ENCODE measurements around the gene SPATA31C2. TPM values are rescaled to one million over a fixed set of nuclear protein-coding genes. Genes with fewer than 3 reads are reported as not detected.

SPATA31C2 gene
- total RNA-seq, 1 donor from 2014 or later = 0.34 TPM

GRCh38 chr9:88180081-88180765 is 41.9 kb upstream of the SPATA31C2 start:
- Mint-ChIP-seq H3K9me3 (peaks cover 9% of the 10 kb centered on the region), H3K36me3 (no peaks in the 10 kb centered on the region), H3K27ac (no peak overlapping the region), H3K27me3 (ENCODE audit: low read depth) (no peaks in the 10 kb centered on the region), H3K4me1 (peaks cover 30% of the 10 kb centered on the region), H3K4me3 (no peak overlapping the region)
- no peak for TF ChIP-seq CTCF (IDR thresholded peaks at IDR 0.05; ENCODE audit: unreplicated experiment)
- no peak for DNase-seq (ENCODE audit: low spot score in 2 of 2, unreplicated experiment in 2 of 2)

- no peak for DNase-seq (ENCODE audit: low spot score in 2 of 2, unreplicated experiment in 2 of 2)
- no peaks in the 10 kb centered on the region for H3K36me3 Mint-ChIP-seq
- TF ChIP-seq CTCF (IDR thresholded peaks at IDR 0.05; ENCODE audit: unreplicated experiment) = no peak
- H3K4me3 Mint-ChIP-seq = no peak overlapping the region
- H3K27me3 Mint-ChIP-seq (ENCODE audit: low read depth) = no peaks in the 10 kb centered on the region
- H3K27ac Mint-ChIP-seq = no peak overlapping the region
- peaks cover 9% of the 10 kb centered on the region for H3K9me3 Mint-ChIP-seq
- peaks cover 22% of the 10 kb centered on the region for H3K4me1 Mint-ChIP-seq
These were observed 40.8 kb upstream of the SPATA31C2 start for GRCh38 chr9:88179062-88179521.

GRCh38 chr9:88178641-88179040 is 40.4 kb upstream of the SPATA31C2 start:
- Mint-ChIP-seq H3K4me3 (no peak overlapping the region), H3K27ac (peak overlapping the region; percentile 4), H3K9me3 (peaks cover 9% of the 10 kb centered on the region), H3K27me3 (ENCODE audit: low read depth) (no peaks in the 10 kb centered on the region), H3K36me3 (no peaks in the 10 kb centered on the region), H3K4me1 (peaks cover 17% of the 10 kb centered on the region)
- no peak for DNase-seq (ENCODE audit: low spot score in 2 of 2, unreplicated experiment in 2 of 2)
- no peak for TF ChIP-seq CTCF (IDR thresholded peaks at IDR 0.05; ENCODE audit: unreplicated experiment)

GRCh38 chr9:88177371-88177770 is 39.1 kb upstream of the SPATA31C2 start:
- DNase-seq (ENCODE audit: low spot score in 2 of 2, unreplicated experiment in 2 of 2) = no peak
- Mint-ChIP-seq H3K27ac (no peak overlapping the region), H3K4me3 (no peak overlapping the region), H3K36me3 (no peaks in the 10 kb centered on the region), H3K4me1 (peaks cover 9% of the 10 kb centered on the region), H3K9me3 (peaks cover 9% of the 10 kb centered on the region), H3K27me3 (ENCODE audit: low read depth) (no peaks in the 10 kb centered on the region)
- no peak for TF ChIP-seq CTCF (IDR thresholded peaks at IDR 0.05; ENCODE audit: unreplicated experiment)

GRCh38 chr9:88174324-88174723 is 36.0 kb upstream of the SPATA31C2 start:
- H3K9me3 Mint-ChIP-seq = peaks cover 9% of the 10 kb centered on the region
- no peak for TF ChIP-seq CTCF (IDR thresholded peaks at IDR 0.05; ENCODE audit: unreplicated experiment)
- H3K4me3 Mint-ChIP-seq = no peak overlapping the region
- no peak overlapping the region for H3K27ac Mint-ChIP-seq
- no peaks in the 10 kb centered on the region for H3K36me3 Mint-ChIP-seq
- no peaks in the 10 kb centered on the region for H3K27me3 Mint-ChIP-seq (ENCODE audit: low read depth)
- DNase-seq (ENCODE audit: low spot score in 2 of 2, unreplicated experiment in 2 of 2) = no peak
- H3K4me1 Mint-ChIP-seq = peaks cover 8% of the 10 kb centered on the region
